Activated naive CD8-positive, alpha-beta T cell treated with anti-CD3 and anti-CD28 coated beads, Interleukin-2, amount 10 ng/mL, durations not matched to agents 7 days and 5 days (primary cell): ENCODE results near the gene DCAF16. TPM values are rescaled to one million over a fixed set of nuclear protein-coding genes. Genes with fewer than 3 reads are reported as not detected.
A peak's percentile ranks its signal among the peaks of the same experiment; 100 is the strongest.

Source experiments
- ATAC-seq: fragments of 150-1000 bp; cut with Tn5 transposase; one replicate; pipeline ENCODE4 v1.10.0; 2021; ENCODE audit warnings: low read depth, moderate library complexity
- POLR2A ChIA-PET: fragments of 350-600 bp; sonication (Branson Sonifier 250); formaldehyde crosslinking; loops from one replicate; lab custom pipeline; 2021; ENCODE audit warnings: antibody characterized with exemption; lab: Charles Lee
- DNase-seq: peaks from one replicate; pipeline ENCODE4 v3.0.0; 2021
- H3K27ac Mint-ChIP-seq: one replicate; pipeline ENCODE4 v1.8.0; 2022; ENCODE audit warnings: mild to moderate bottlenecking, mixed read lengths
- H3K27me3 Mint-ChIP-seq: one replicate; pipeline ENCODE4 v1.8.0; 2022; ENCODE audit warnings: mild to moderate bottlenecking, moderate library complexity, mixed read lengths
- H3K36me3 Mint-ChIP-seq: one replicate; pipeline ENCODE4 v1.8.0; 2021; ENCODE audit warnings: mild to moderate bottlenecking, mixed read lengths
- H3K4me1 Mint-ChIP-seq: one replicate; pipeline ENCODE4 v1.8.0; 2021; ENCODE audit warnings: mixed read lengths
- H3K4me3 Mint-ChIP-seq: one replicate; pipeline ENCODE4 v1.8.0; 2022; ENCODE audit warnings: mild to moderate bottlenecking, moderate library complexity, mixed read lengths
- H3K9me3 Mint-ChIP-seq: one replicate; pipeline ENCODE4 v1.8.0; 2021; ENCODE audit warnings: mixed read lengths
- total RNA-seq, 2 experiments: library from RNA; stranded (reverse); gene quantifications; one replicate each; pipeline ENCODE4 v1.2.3, GENCODE V29; 2021

DCAF16 gene
- total RNA-seq, 2 experiments from 2014 or later: 54.5 to 60.6 TPM

- peaks cover 5% of the 10 kb centered on the region for H3K4me1 Mint-ChIP-seq
- no peak for ATAC-seq
- POLR2A ChIA-PET: no interaction called here
- no peak overlapping the region for H3K27ac Mint-ChIP-seq
- DNase-seq: no peak
- H3K9me3 Mint-ChIP-seq: no peaks in the 10 kb centered on the region
- no peak overlapping the region for H3K4me3 Mint-ChIP-seq
- H3K27me3 Mint-ChIP-seq: peaks cover 53% of the 10 kb centered on the region
- no peaks in the 10 kb centered on the region for H3K36me3 Mint-ChIP-seq
These were observed 32.1 kb downstream of the DCAF16 start for GRCh38 chr4:17778431-17778830.

DNA sequence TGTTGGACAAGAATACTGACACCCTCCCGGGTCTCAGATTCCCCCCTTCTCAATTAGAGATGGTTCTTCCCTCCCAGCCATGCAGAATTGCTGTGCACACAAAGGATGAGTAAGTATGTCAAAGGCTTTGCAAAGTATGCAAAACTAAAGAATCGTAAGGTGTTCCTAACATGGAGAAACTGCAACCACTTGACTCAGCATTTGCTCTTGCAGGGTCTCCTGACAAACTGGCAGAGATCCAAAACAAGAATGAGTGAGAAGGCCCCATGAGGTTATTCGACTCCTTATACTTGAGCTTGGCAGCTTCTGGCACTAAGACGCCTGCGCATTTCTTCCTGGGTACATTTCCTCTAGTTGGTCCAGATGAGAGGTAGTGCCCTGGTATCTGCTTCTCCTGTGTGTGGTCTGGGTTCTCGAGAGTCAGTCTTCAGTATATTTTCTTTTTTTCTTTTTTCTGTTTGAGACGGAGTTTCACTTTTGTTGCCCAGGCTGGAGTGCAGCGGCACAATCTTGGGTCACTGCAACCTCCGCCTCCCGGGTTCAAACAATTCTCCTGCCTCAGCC is 37.3 kb downstream of the DCAF16 start:
- Mint-ChIP-seq H3K4me3 (no peak overlapping the region), H3K9me3 (no peaks in the 10 kb centered on the region), H3K27me3 (peaks cover 15% of the 10 kb centered on the region), H3K4me1 (peaks cover 2% of the 10 kb centered on the region), H3K27ac (no peak overlapping the region), H3K36me3 (no peaks in the 10 kb centered on the region)
- ATAC-seq (no peak), DNase-seq (no peak)
- POLR2A ChIA-PET: no interaction called here

- no peak for ATAC-seq
- Mint-ChIP-seq H3K27ac (no peak overlapping the region), H3K4me1 (peaks cover 2% of the 10 kb centered on the region), H3K9me3 (no peaks in the 10 kb centered on the region), H3K27me3 (peaks cover 5% of the 10 kb centered on the region), H3K4me3 (no peak overlapping the region), H3K36me3 (no peaks in the 10 kb centered on the region)
- no peak for DNase-seq
- POLR2A ChIA-PET: no interaction called here
These were observed 39.2 kb downstream of the DCAF16 start for GRCh38 chr4:17771284-17771908.

- Mint-ChIP-seq H3K4me1 (peaks cover 4% of the 10 kb centered on the region), H3K4me3 (no peak overlapping the region), H3K9me3 (no peaks in the 10 kb centered on the region), H3K27me3 (peaks cover 5% of the 10 kb centered on the region), H3K27ac (no peak overlapping the region), H3K36me3 (no peaks in the 10 kb centered on the region)
- POLR2A ChIA-PET: no interaction called here
- DNase-seq: no peak
- ATAC-seq: no peak
These were observed 39.7 kb downstream of the DCAF16 start for GRCh38 chr4:17770845-17771244.

- H3K36me3 Mint-ChIP-seq: no peaks in the 10 kb centered on the region
- peaks cover 10% of the 10 kb centered on the region for H3K4me1 Mint-ChIP-seq
- no peak overlapping the region for H3K27ac Mint-ChIP-seq
- POLR2A ChIA-PET: no interaction called here
- peaks cover 3% of the 10 kb centered on the region for H3K27me3 Mint-ChIP-seq
- no peak for ATAC-seq
- H3K4me3 Mint-ChIP-seq: no peak overlapping the region
- no peaks in the 10 kb centered on the region for H3K9me3 Mint-ChIP-seq
- DNase-seq: no peak
These were observed 41.0 kb downstream of the DCAF16 start for GRCh38 chr4:17769406-17770174.

- H3K36me3 Mint-ChIP-seq: no peaks in the 10 kb centered on the region
- H3K4me1 Mint-ChIP-seq: peaks cover 8% of the 10 kb centered on the region
- H3K27ac Mint-ChIP-seq: no peak overlapping the region
- ATAC-seq (no peak), DNase-seq (no peak)
- H3K27me3 Mint-ChIP-seq: peaks cover 3% of the 10 kb centered on the region
- H3K4me3 Mint-ChIP-seq: no peak overlapping the region
- H3K9me3 Mint-ChIP-seq: no peaks in the 10 kb centered on the region
- POLR2A ChIA-PET: no interaction called here
These were observed 43.6 kb downstream of the DCAF16 start for GRCh38 chr4:17766826-17767458.

GRCh38 chr4:17765514-17766286 is 44.9 kb downstream of the DCAF16 start:
- Mint-ChIP-seq H3K27ac (no peak overlapping the region), H3K36me3 (no peaks in the 10 kb centered on the region), H3K27me3 (peaks cover 3% of the 10 kb centered on the region), H3K4me1 (peaks cover 8% of the 10 kb centered on the region), H3K9me3 (no peaks in the 10 kb centered on the region), H3K4me3 (peak overlapping the region; percentile 15)
- DNase-seq: no peak
- POLR2A ChIA-PET: interaction anchor here (0.9 kb wide), 1 partner anchor 39 kb away, joined by 3 read pairs; no protein-coding TSS in a partner anchor
- peak; percentile 26 for ATAC-seq

DNA sequence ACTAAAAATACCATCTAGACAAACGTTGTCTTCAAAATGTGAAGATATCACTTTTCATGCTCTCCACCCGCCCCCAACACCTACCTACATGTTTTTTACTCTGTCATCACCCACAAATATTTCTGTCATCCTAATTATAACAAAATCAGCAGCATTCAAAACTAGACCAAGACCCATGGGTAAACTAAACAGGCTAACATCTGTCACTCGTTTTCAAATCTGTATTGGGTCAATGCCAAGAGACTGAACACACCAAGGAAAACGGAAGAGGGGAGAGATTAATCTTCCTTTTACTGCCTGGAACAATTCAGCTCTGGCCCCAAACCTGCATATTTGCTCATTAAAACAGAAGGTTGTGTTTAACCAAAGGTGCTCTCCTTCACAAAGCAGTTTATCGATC is 46.6 kb downstream of the DCAF16 start:
- H3K9me3 Mint-ChIP-seq: no peaks in the 10 kb centered on the region
- H3K36me3 Mint-ChIP-seq: no peaks in the 10 kb centered on the region
- H3K27ac Mint-ChIP-seq: no peak overlapping the region
- ATAC-seq (no peak), DNase-seq (no peak)
- no peaks in the 10 kb centered on the region for H3K27me3 Mint-ChIP-seq
- H3K4me3 Mint-ChIP-seq: no peak overlapping the region
- H3K4me1 Mint-ChIP-seq: peaks cover 8% of the 10 kb centered on the region
- POLR2A ChIA-PET: no interaction called here

GRCh38 chr4:17763416-17763815 is 47.1 kb downstream of the DCAF16 start:
- no peak overlapping the region for H3K4me3 Mint-ChIP-seq
- no peak for DNase-seq

GRCh38 chr4:17762726-17763125 is 47.8 kb downstream of the DCAF16 start:
- ATAC-seq (no peak), DNase-seq (no peak)
- Mint-ChIP-seq H3K4me3 (no peak overlapping the region), H3K27ac (no peak overlapping the region), H3K27me3 (peaks cover 7% of the 10 kb centered on the region), H3K4me1 (peaks cover 8% of the 10 kb centered on the region), H3K9me3 (no peaks in the 10 kb centered on the region), H3K36me3 (no peaks in the 10 kb centered on the region)
- POLR2A ChIA-PET: no interaction called here

More at GRCh38 chr4:17763416-17763815, 47.1 kb downstream of the DCAF16 start:
- no peak for ATAC-seq
- Mint-ChIP-seq H3K4me1 (peaks cover 8% of the 10 kb centered on the region), H3K9me3 (no peaks in the 10 kb centered on the region), H3K36me3 (no peaks in the 10 kb centered on the region), H3K27ac (no peak overlapping the region), H3K27me3 (peaks cover under 1% of the 10 kb centered on the region)
- POLR2A ChIA-PET: no interaction called here

GRCh38 chr4:17761062-17761461 is 49.5 kb downstream of the DCAF16 start:
- Mint-ChIP-seq H3K4me1 (peaks cover 8% of the 10 kb centered on the region), H3K4me3 (no peak overlapping the region), H3K27ac (no peak overlapping the region), H3K27me3 (peaks cover 12% of the 10 kb centered on the region), H3K9me3 (no peaks in the 10 kb centered on the region), H3K36me3 (no peaks in the 10 kb centered on the region)
- DNase-seq (no peak), ATAC-seq (no peak)
- POLR2A ChIA-PET: no interaction called here

DNA sequence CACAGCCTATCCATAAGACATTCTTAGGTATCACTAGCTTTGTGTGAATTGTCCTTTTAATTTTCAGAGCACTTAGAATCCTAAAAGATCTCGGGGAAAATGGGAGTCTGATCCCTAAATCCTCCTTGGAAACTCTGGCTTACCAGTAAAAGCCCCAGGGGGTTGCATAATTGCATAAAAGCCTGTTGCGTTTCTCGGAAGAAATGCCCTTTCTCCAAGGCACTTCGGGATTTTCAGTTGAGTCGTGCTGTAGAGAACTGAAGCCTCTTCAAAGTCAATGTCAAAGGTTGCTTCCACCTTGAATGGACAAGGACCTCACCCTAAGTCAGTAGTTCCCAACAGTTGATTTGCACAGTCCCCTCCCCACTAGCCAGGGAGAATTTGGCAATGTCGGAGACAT is 49.9 kb downstream of the DCAF16 start:
- POLR2A ChIA-PET: no interaction called here
- DNase-seq: no peak

DNA sequence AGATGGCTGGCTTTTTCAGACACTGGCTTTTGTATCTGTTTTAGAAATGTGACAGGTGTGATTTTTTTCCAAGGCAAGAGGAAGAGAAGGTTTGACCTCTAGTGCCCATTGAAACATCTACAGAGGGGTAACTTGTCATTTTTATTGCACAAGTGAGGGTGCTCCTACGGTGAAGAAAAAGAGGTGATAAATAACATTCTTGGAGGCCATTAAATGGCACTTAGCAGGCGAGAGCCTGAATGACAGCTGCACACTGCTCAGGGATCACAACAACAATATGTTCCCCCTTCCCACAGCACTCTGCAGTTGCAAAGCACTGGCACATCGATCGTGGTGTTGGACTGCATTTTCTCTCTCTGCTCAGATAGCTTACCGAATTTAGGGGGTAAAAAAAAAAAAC is 52.1 kb downstream of the DCAF16 start:
- POLR2A ChIA-PET: no interaction called here
- H3K36me3 Mint-ChIP-seq: no peaks in the 10 kb centered on the region

More for the DNA sequence above, 49.9 kb downstream of the DCAF16 start:
- no peak for ATAC-seq
- no peak overlapping the region for H3K4me3 Mint-ChIP-seq
- H3K36me3 Mint-ChIP-seq: no peaks in the 10 kb centered on the region
- H3K27ac Mint-ChIP-seq: no peak overlapping the region
- peaks cover 3% of the 10 kb centered on the region for H3K4me1 Mint-ChIP-seq
- H3K9me3 Mint-ChIP-seq: no peaks in the 10 kb centered on the region
- peaks cover 16% of the 10 kb centered on the region for H3K27me3 Mint-ChIP-seq

More for the DNA sequence above, 52.1 kb downstream of the DCAF16 start:
- no peak for ATAC-seq
- Mint-ChIP-seq H3K27me3 (peaks cover 18% of the 10 kb centered on the region), H3K27ac (no peak overlapping the region), H3K4me3 (no peak overlapping the region), H3K4me1 (no peaks in the 10 kb centered on the region), H3K9me3 (no peaks in the 10 kb centered on the region)
- DNase-seq: no peak
